COLO829 (cell line): Measurements from ENCODE around the gene KIFC3.
"Not testable (repeated sequence)": the region's sequence is repeated elsewhere in the genome, so short reads cannot be mapped to it uniquely, and the experiment has no call there.

ENCODE experiments used
- DNase-seq: peaks from one replicate; pipeline ENCODE4 v3.0.0; 2012; ENCODE audit warnings: low spot score

KIFC3 gene

DNA sequence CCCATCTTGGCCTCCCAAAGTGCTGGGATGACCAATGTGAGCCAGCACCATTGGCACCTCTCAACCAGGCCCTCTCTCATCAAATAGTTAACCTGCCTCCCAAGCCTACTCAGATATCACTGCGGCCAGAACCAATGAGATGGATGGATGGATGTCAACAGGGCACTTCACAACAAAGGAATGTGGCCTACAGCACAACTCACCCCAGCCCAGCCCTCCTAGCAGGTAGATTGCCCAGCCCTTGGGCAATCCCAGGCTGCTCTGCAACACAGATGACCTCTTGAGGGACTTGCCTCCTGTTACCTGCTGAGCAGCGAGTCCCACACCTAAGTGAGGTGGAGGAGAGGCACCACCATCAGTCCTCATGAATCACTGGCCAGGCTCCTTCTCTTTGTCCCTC lies 22.6 kb upstream of the KIFC3 start:
- DNase-seq, result no peak

GRCh38 chr16:57823836-57824235 lies 21.5 kb upstream of the KIFC3 start:
- no peak for DNase-seq

DNA sequence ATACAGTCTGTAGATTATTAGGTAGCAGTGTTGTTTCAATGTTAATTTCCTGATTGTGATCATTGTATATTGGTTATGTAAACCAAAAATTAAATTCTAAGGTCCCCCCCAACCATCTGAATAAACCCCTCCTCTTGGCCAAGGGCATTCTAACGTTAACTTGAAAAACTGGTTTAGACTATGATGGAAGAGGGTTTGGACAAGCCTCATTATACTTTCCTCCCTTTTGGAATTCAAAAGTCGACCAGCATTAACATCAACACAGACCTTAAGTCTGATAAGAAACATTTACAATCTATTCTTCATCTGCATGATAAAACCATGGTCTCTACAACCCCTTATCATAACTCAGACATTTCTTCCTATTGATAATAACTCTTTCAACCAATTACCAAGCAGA lies 20.6 kb upstream of the KIFC3 start:
- DNase-seq, result no peak

DNA sequence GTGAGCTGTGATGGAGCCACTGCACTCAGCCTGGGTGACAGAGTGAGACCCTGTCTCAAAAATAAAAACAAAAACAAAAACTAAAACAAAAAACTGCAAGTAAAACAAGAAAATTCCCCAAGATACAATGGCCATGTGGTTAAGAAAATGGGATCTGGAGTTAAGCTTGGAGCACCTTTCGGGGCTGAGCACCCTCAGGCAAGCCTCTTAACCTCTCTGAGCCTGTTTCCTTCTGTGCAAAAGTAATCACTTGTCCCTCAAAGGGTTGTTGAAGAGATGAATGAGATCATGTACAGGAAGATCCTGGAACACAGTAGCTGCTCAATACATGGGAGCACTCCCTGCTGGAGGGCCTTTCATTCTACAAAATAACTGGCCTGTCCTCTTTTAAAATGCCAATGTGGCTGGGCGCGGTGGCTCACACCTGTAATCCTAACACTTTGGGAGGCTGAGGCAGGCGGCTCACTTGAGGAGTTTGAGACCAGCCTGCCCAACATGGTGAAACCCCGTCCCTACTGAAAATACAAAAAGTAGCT lies 19.8 kb upstream of the KIFC3 start:
- DNase-seq, result no peak

- DNase-seq, result no peak
These were observed 19.1 kb upstream of the KIFC3 start for GRCh38 chr16:57821149-57821971.

- no peak for DNase-seq
These were observed 16.2 kb upstream of the KIFC3 start for GRCh38 chr16:57818377-57819064.

GRCh38 chr16:57817680-57818079 lies 15.4 kb upstream of the KIFC3 start:
- no peak for DNase-seq

GRCh38 chr16:57815987-57816745 lies 13.9 kb upstream of the KIFC3 start:
- DNase-seq, result no peak

GRCh38 chr16:57814896-57815295 lies 12.6 kb upstream of the KIFC3 start:
- no peak for DNase-seq

DNA sequence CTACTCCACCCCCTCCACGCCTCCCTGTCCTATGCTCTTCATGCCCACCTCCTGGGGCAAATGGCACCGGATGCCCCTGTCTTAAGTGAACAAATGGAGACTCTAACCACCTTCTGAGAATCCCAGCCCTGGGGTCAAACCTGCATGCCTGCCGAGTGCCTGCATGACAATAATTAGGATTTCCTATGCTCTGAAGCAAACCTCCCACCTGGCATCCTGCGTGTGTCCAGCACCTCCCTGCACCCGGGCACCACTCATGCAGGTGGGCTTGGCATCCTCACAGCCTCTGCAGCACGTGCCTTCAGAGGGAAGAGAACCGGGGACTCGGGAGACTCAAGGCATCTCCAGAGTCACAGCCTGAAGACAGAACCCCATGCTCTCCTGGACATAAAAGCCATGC lies 11.2 kb upstream of the KIFC3 start:
- no peak for DNase-seq

DNA sequence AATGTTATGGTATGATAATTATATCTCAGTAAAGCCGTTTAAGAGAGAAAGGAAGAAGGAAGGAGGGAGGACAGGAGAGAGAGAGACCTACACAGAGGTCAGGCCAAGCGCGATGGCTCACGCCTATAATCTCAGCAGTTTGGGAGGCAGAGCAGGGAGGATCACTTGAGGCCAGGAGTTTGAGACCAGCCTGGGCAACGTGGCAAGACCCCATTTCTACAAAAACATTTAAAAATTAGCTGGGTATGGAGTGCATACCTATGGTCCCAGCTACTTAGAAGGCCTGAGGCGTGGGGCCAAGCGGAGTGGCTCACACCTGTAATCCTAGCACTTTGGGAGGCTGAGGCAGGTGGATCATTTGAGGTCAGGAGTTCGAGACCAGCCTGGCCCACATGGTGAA lies 9.0 kb upstream of the KIFC3 start:
- DNase-seq, result not testable (repeated sequence)

DNA sequence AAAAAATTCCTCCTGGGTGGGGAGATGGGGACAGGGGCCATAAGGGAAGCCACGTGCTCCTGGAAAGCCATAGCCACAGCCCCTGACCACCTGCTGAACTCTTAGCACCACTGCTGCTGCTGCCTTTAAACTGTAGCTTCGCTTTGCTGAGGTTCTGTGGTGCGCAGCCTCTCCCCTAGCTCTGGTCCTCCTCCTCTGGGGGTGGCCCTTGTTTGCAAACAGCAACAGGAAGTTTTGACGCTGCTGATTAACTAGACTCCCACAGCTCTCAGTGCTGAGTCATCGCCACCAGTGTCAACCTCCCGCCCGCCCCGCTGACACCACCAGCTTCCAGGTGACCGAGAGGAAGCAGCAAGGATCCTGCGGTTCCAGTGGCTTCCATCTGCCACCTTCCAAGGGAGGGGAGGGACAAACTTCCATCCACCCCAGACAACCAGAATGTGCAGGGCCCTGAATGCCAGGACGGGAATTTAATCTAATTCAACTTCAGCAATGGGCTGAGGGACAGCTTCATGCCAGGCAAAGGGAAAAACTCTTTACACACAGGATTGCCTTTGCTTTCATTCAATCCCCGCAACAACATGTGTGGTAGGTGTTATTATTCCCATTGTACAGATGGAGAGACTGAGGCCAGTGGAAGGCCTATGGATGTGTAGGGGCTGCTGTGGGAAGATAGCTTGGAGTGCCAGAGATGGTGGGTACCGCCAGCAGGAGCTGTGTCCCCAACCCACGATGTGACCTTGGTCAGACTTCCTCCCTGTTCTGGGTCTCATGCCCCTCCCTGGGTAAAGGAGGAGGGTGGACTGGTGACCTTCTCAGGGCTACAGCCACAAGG lies 8.1 kb upstream of the KIFC3 start:
- peak; percentile 32 for DNase-seq

GRCh38 chr16:57809276-57810196 lies 7.2 kb upstream of the KIFC3 start:
- DNase-seq, result no peak

DNA sequence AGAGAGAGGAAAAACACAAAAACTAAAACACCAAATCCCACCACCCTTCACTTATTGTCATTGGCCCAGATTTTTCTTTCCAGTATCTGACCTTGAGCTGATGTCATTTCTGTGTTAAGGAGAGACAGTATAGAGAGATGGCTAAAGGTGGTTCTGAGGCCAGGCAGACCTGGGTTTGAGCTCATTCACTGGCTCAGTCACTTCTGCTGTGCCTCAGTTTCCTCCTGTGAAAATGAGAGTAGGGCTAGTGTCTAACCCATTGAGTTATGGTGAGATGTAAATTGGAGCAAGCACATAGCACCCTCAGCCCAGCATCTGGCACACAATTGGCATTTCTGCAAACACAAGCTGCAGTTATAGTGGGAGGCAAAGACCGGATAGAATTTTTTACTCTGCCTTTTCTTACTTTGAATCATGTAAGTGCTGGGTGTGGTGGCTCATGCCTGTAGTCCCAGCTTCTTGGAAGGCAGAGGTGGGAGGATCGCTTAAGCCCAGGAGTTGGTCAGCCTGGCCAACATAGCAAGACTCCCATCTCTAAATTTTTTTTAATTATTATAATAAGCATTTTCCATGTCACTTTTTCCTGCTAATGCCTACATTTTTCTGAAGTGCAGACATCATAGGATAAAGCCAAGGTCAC lies 6.4 kb upstream of the KIFC3 start:
- DNase-seq, result no peak

DNA sequence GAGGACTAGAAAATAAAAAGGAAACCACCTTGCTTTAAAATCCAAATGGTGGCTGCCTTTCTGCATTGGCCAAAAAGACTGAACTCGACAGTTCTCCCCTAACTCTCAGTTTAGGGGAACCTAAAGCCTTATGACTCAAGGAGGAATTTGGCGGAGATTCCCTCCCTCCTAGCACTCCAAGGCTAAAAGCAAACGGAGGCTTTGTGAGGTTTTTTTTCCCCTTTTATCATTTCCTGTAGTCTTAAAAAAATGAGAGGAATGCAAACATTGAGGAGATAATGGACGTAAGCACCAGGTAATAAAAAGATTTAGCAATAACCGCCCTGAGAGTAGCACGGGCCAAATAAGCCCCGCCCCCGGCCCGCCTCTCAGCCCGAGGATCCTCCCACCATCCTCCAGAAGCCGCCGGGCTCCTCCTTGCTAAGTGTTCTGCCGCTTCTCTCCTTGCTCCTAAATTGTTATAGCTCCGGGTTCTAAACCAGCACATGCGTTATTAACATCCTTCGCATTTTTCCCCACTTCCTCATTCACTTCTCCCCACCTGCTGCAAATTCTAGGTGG lies 5.8 kb upstream of the KIFC3 start:
- peak; percentile 61 for DNase-seq

DNA sequence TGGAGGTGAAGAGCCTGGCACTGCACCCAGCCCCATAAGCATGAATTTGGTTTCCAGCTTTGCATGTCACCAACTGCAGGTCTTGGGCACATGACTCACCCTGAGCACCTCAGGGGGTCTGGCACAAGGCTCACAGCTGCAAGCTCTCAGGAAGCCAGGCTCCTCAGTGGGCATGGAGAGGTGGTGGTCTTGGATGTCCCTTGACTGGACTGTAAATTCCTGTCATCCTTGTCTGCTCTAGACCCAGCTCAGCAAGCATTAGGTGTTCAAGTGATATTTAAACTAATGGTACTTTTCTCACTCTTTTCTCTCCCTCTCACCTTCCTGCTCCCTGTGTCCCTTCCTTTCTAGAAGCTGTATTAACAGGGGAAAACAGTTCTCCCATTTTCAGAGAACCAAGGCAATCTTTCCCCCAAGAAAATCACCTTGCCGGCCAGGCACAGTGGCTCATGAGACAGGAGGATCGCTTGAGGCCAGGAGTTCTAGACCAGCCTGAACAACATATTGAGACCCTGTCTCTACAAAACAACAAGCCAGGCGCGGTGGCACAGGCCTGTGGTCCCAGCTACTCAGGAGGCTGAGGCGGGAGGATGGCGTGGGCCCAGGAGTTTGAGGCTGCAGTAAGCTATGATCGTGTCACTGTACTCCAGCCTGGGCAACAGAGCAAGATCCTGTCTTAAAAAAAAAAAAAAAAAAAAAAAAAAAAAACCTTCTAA lies 5.1 kb upstream of the KIFC3 start:
- no peak for DNase-seq

DNA sequence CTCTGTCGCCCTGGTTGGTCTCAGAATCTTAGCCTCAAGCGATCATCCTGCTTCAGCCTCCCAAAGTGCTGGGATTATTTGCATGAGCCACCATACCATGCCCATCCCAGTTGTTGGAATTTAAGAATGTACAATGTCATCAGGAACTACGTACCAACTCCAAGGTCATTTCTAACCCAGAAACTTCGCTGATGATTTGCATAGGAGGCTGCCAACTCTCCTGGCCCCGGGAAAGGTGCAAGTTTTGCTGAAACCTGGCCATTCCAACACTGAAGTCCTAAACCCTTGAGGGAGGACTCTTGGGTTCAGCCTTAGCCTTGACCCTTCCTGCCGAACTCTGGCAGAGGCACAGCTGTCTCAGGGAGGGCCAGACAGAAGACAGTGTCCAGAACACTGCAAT lies 2.9 kb upstream of the KIFC3 start:
- DNase-seq, result no peak

- DNase-seq, result peak; percentile 13
These were observed 2.0 kb upstream of the KIFC3 start for GRCh38 chr16:57804111-57804837.
